ENCODE data around the gene DPH2.

The DPH2 gene

DNA sequence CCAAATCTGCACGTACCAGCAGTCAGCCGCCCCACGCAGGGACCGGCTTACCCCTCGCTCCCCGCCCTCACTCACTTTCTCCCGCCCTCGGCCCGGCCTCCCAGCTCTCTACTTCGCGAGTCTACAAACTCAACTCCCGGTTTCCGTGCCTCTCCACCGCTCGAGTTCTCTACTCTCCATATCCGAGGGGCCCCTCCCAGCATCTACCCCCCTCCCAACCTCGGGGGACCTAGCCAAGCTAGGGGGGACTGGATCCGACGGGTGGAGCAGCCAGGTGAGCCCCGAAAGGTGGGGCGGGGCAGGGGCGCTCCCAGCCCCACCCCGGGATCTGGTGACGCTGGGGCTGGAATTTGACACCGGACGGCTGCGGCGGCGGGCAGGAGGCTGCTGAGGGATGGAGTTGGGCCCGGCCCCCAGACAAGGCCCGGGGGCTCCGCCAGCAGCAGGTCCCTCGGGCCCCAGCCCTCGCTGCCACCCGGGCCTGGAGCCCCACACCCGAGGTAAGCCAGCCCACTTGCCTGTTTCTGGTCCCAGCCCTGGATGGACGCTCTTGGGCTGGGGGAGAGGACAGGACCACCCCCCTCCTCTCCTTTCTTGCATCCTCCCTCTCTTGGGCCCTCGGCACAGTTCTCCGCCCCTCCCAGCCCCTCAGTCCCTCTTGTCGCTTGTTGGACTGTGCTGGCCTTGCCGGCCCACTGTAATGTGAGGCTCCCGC, 36.3 kb upstream of the DPH2 start, which contains the start of gene ARTN:
Gene ARTN, plus strand, starts transcription at position 416 of the 715 bp plus-strand sequence. CDS start 1,856 bp downstream, outside the sequence.
- TF ChIP-seq REST (IDR thresholded peaks at IDR 0.05; ENCODE audit: insufficient read depth in 1 of 2, low read depth in 2 of 2, low read length in 2 of 2) (no peak), POLR2AphosphoS5 (IDR thresholded peaks at IDR 0.05; ENCODE audit: low read depth, low read length) (no peak), FOXP2 (optimal IDR thresholded peaks at IDR 0.05; ENCODE audit: borderline replicate concordance, extremely low read depth, extremely low read length, insufficient read depth) (no peak), TAF1 (IDR thresholded peaks at IDR 0.05; ENCODE audit: borderline replicate concordance, insufficient read depth, low read length) (no peak), SIN3A (IDR thresholded peaks at IDR 0.05; ENCODE audit: borderline replicate concordance, insufficient read depth, low read length) (no peak)

DNA sequence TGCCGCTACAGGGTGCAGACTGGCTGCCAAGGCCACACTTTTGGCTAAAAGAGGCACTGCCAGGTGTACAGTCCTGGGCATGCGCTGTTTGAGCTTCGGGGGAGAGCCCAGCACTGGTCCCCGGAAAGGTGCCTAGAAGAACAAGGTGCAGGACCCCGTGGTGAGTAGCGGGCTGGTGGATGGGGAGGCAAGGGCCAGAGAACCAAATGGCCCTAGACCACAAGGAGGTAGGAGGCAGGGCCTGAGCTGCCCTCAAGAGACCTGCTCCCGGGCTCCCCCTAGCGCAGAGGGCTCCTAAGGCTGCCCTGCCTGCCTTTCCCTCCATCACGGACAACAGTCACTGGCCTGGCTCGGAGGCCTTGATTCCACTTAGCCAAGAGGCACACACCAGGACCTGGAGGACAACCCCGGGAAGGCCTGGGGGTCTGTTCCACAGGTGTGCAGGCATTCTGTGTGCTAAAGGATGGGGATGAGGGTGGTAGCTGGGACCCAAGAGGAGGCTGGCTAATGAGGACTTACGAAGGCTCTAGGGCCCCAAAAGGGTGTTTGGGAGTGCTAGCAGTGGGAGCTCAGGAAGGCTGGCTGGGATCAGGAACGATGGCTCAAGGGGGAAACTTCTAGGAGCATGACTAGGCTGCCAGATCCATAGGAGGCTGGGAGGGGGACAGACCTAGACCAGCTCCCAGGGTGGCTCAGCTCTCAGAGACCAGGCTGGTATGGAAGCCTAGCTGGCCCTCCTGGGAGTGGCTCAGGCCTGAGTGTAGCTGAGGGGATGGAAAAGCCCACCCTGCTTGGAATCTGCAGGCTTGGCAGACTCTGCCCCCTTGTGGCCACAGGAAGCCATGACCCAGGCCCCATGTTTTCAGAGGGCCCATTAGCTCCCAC, 35.5 kb upstream of the DPH2 start:
- no peak for TF ChIP-seq SIN3A (IDR thresholded peaks at IDR 0.05; ENCODE audit: borderline replicate concordance, insufficient read depth, low read length)
- TF ChIP-seq FOXP2 (optimal IDR thresholded peaks at IDR 0.05; ENCODE audit: borderline replicate concordance, extremely low read depth, extremely low read length, insufficient read depth): no peak

DNA sequence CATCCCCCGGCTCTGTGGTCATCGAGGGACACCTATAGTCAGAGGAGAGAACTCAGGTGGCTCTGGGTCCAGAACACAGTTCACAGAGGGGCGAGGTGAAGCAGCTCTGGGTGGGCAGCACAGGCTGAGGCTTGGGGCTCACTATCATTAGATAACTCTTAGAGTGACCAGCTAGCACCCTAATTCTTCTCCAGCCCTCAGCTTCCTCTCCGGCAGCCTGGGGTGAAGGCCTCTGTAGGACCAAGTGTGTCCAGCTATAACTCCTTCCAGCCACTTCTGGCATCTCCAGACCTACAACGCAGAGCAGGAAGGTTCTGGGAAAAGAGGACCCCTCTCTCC, 34.9 kb upstream of the DPH2 start:
- TF ChIP-seq FOXP2 (optimal IDR thresholded peaks at IDR 0.05; ENCODE audit: borderline replicate concordance, extremely low read depth, extremely low read length, insufficient read depth) (no peak), REST (IDR thresholded peaks at IDR 0.05; ENCODE audit: insufficient read depth in 1 of 2, low read depth in 2 of 2, low read length in 2 of 2) (no peak), TAF1 (IDR thresholded peaks at IDR 0.05; ENCODE audit: borderline replicate concordance, insufficient read depth, low read length) (no peak), SIN3A (IDR thresholded peaks at IDR 0.05; ENCODE audit: borderline replicate concordance, insufficient read depth, low read length) (no peak), POLR2AphosphoS5 (IDR thresholded peaks at IDR 0.05; ENCODE audit: low read depth, low read length) (no peak)

GRCh38 chr1:43935711-43936427, 33.9 kb upstream of the DPH2 start:
- TF ChIP-seq FOXP2 (optimal IDR thresholded peaks at IDR 0.05; ENCODE audit: borderline replicate concordance, extremely low read depth, extremely low read length, insufficient read depth): no peak
- TF ChIP-seq POLR2AphosphoS5 (IDR thresholded peaks at IDR 0.05; ENCODE audit: low read depth, low read length): no peak
- no peak for TF ChIP-seq TAF1 (IDR thresholded peaks at IDR 0.05; ENCODE audit: borderline replicate concordance, insufficient read depth, low read length)
- TF ChIP-seq SIN3A (IDR thresholded peaks at IDR 0.05; ENCODE audit: borderline replicate concordance, insufficient read depth, low read length): no peak
- TF ChIP-seq REST (IDR thresholded peaks at IDR 0.05; ENCODE audit: insufficient read depth in 1 of 2, low read depth in 2 of 2, low read length in 2 of 2): no peak

DNA sequence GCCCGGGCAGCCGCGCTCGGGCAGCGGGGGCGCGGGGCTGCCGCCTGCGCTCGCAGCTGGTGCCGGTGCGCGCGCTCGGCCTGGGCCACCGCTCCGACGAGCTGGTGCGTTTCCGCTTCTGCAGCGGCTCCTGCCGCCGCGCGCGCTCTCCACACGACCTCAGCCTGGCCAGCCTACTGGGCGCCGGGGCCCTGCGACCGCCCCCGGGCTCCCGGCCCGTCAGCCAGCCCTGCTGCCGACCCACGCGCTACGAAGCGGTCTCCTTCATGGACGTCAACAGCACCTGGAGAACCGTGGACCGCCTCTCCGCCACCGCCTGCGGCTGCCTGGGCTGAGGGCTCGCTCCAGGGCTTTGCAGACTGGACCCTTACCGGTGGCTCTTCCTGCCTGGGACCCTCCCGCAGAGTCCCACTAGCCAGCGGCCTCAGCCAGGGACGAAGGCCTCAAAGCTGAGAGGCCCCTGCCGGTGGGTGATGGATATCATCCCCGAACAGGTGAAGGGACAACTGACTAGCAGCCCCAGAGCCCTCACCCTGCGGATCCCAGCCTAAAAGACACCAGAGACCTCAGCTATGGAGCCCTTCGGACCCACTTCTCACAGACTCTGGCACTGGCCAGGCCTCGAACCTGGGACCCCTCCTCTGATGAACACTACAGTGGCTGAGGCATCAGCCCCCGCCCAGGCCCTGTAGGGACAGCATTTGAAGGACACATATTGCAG, 33.2 kb upstream of the DPH2 start:
- TF ChIP-seq SIN3A (IDR thresholded peaks at IDR 0.05; ENCODE audit: borderline replicate concordance, insufficient read depth, low read length) (no peak), TAF1 (IDR thresholded peaks at IDR 0.05; ENCODE audit: borderline replicate concordance, insufficient read depth, low read length) (no peak), REST (IDR thresholded peaks at IDR 0.05; ENCODE audit: insufficient read depth in 1 of 2, low read depth in 2 of 2, low read length in 2 of 2) (no peak), FOXP2 (optimal IDR thresholded peaks at IDR 0.05; ENCODE audit: borderline replicate concordance, extremely low read depth, extremely low read length, insufficient read depth) (no peak), POLR2AphosphoS5 (IDR thresholded peaks at IDR 0.05; ENCODE audit: low read depth, low read length) (no peak)

Data from PFSK-1 (cell line).